Prostate gland (tissue), 2 donors: ENCODE data around the gene B3GNT2.

Experiments used
- CTCF ChIP-seq, 4 experiments: fragments of 200-600 bp in 2 of 4; fragments of 450-650 bp in 2 of 4; sonication (generic) in 2 of 4; IDR thresholded peaks; 1 replicate in 3 of 4; 2 replicates in 1 of 4; pipeline ENCODE4 v1.5.1; 2016 to 2019; ENCODE audit warnings: antibody characterized with exemption in 4 of 4, mild to moderate bottlenecking in 2 of 4, moderate library complexity in 2 of 4
- POLR2A ChIP-seq: fragments of 450-650 bp; IDR thresholded peaks from one replicate; pipeline ENCODE4 v1.6.1; 2016; ENCODE audit warnings: antibody characterized with exemption, mild to moderate bottlenecking

- TF ChIP-seq CTCF (IDR thresholded peaks at IDR 0.05) (no peak), POLR2A (no peak)
Measured at GRCh38 chr2:62267696-62268095, 71.8 kb downstream of the B3GNT2 start.
